ENCODE results near the gene RHOT1. TPM values are rescaled to one million over a fixed set of nuclear protein-coding genes. Genes with fewer than 3 reads are reported as not detected.

RHOT1 gene
- total RNA-seq, 2 donors from 2014 or later, result 18.9 to 19.5 TPM

DNA sequence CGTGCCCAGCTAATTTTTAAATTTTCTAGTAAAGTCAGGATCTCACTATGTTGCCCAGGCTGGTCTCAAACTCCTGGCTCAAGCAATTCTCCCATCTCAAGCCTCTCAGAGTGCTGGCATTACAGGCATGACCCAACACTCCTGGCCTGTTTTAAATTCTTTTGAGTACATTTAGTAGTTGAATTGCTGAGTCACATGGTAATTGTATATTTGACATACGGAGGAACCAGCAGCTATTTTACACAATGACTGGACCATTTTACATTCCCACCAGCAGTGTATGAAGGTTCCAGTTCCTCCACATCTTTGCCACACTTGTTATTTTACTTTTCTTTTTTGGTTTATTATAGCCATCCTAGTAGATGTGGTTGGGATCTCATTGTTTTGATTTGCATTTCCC lies 43.6 kb downstream of the RHOT1 start:
- DNase-seq (no peak), ATAC-seq (no peak)
- no peaks in the 10 kb centered on the region for H3K4me1 Mint-ChIP-seq
- no peaks in the 10 kb centered on the region for H3K27me3 Mint-ChIP-seq
- H3K36me3 Mint-ChIP-seq (ENCODE audit: low read depth), result peaks cover 8% of the 10 kb centered on the region
- no peaks in the 10 kb centered on the region for H3K9me3 ChIP-seq (ENCODE audit: control insufficient read depth, low read length, poor library complexity, severe bottlenecking)
- H3K27ac Mint-ChIP-seq, result no peak overlapping the region
- H3K4me3 Mint-ChIP-seq, result no peak overlapping the region

DNA sequence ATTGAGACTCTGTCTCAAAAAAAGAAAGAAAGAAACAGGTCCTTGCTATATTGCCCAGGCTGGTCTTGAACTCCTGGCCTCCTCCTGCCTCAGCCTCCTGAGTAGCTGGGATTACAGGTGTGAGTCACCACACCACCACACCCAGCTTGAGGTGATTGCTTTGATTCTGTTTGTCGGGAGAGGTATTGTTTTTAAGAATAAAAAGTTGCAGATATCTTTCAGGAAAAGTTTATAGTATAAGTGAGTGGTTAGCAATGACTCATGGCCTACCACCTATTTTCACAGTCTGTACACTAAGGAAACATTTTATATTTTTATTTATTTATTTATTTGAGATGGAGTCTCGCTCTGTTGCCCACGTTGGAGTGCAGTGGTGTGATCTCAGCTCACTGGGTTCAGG lies 45.0 kb downstream of the RHOT1 start:
- H3K27me3 Mint-ChIP-seq, result no peaks in the 10 kb centered on the region
- ATAC-seq (no peak), DNase-seq (no peak)
- H3K9me3 ChIP-seq (ENCODE audit: control insufficient read depth, low read length, poor library complexity, severe bottlenecking), result no peaks in the 10 kb centered on the region
- H3K36me3 Mint-ChIP-seq (ENCODE audit: low read depth), result no peaks in the 10 kb centered on the region
- no peaks in the 10 kb centered on the region for H3K4me1 Mint-ChIP-seq
- no peak overlapping the region for H3K27ac Mint-ChIP-seq
- H3K4me3 Mint-ChIP-seq, result no peak overlapping the region

DNA sequence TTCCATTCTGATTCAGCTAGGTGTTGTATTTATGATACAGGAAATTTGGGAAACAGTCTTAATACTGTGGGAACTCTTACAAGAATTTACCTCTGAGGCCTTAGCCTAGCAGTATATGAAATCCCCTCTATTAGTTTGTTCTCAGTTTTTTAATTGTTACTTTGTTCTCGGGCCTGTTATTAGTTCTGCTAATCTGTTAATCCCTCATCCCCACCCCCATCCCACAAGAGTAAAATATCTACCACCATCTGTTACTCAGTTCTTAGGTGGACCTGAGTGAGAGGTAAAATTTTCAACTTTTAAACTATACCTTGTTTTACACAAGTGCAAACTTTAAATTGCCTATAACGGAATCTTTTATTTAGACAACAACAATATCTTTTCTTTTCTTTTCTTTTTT lies 47.0 kb downstream of the RHOT1 start:
- H3K27me3 Mint-ChIP-seq, result no peaks in the 10 kb centered on the region
- no peak overlapping the region for H3K27ac Mint-ChIP-seq
- H3K36me3 Mint-ChIP-seq (ENCODE audit: low read depth), result peaks cover 2% of the 10 kb centered on the region
- H3K4me3 Mint-ChIP-seq, result no peak overlapping the region
- H3K4me1 Mint-ChIP-seq, result no peaks in the 10 kb centered on the region
- H3K9me3 ChIP-seq (ENCODE audit: control insufficient read depth, low read length, poor library complexity, severe bottlenecking), result no peaks in the 10 kb centered on the region
- DNase-seq, result no peak
- ATAC-seq, result no peak

DNA sequence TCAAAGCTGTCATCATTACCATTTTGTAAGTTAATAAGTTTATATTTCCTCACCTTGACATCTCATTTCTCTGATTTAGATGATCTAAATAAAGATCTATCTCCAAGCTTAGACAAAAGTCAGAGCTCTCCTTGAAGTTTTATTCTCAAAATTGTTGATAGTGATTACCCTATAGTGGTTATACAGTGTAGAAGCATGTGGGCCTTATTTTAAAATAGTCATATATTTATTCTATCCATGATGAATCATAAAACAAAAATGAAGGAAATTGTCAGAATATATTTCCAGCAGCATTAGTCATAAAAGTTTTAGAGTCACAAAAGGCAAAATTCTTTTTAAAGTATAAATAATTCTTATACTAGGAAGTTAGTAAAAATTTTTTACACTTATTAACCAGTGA lies 49.0 kb downstream of the RHOT1 start:
- no peaks in the 10 kb centered on the region for H3K9me3 ChIP-seq (ENCODE audit: control insufficient read depth, low read length, poor library complexity, severe bottlenecking)
- no peaks in the 10 kb centered on the region for H3K27me3 Mint-ChIP-seq
- H3K4me1 Mint-ChIP-seq, result no peaks in the 10 kb centered on the region
- no peak overlapping the region for H3K4me3 Mint-ChIP-seq
- no peak overlapping the region for H3K27ac Mint-ChIP-seq
- ATAC-seq, result no peak
- peaks cover 2% of the 10 kb centered on the region for H3K36me3 Mint-ChIP-seq (ENCODE audit: low read depth)
- no peak for DNase-seq

DNA sequence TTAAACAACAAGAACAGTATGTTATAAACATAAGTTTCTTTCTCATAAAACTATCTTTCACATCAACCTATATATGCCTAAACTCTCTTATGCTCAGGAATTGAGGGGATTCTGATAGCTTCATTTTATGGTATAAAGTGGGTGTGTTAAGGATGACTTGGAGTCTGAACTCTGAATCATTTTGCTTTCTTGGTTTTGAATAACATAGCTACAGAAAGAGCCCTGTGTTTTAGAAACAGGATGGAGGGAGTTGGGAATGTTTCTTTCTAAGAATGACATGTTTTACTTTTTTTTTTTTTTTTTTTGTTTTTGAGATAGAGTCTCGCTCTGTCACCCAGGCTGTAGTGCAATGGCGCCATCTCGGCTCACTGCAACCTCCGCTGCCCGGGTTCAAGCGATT lies 50.1 kb downstream of the RHOT1 start:
- Mint-ChIP-seq H3K36me3 (ENCODE audit: low read depth) (peaks cover 6% of the 10 kb centered on the region), H3K27ac (no peak overlapping the region), H3K4me1 (no peaks in the 10 kb centered on the region), H3K4me3 (no peak overlapping the region), H3K27me3 (no peaks in the 10 kb centered on the region)
- DNase-seq, result no peak
- no peaks in the 10 kb centered on the region for H3K9me3 ChIP-seq (ENCODE audit: control insufficient read depth, low read length, poor library complexity, severe bottlenecking)
- no peak for ATAC-seq

DNA sequence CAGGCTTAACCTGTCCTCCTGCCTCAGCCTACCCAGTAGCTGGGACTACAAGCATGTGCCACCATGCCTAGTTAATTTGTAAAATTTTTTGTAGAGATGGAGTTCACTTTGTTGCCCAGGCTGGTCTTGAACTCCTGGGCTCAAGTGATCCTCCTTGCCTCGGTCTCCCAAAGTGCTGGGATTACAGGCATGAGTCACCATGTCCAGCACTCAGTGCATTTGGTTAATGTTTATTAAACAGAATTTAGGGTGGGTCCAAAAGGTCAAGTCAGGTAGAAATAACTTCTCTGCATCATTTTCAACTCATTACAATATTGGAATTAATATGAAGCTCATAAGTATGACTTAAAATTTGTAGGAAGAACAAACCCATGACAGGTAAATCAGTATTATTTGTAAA lies 55.7 kb downstream of the RHOT1 start:
- DNase-seq, result no peak
- Mint-ChIP-seq H3K27ac (no peak overlapping the region), H3K27me3 (no peaks in the 10 kb centered on the region), H3K4me1 (peaks cover 2% of the 10 kb centered on the region), H3K4me3 (no peak overlapping the region), H3K36me3 (ENCODE audit: low read depth) (peaks cover 8% of the 10 kb centered on the region)
- H3K9me3 ChIP-seq (ENCODE audit: control insufficient read depth, low read length, poor library complexity, severe bottlenecking), result no peaks in the 10 kb centered on the region
- ATAC-seq, result no peak

DNA sequence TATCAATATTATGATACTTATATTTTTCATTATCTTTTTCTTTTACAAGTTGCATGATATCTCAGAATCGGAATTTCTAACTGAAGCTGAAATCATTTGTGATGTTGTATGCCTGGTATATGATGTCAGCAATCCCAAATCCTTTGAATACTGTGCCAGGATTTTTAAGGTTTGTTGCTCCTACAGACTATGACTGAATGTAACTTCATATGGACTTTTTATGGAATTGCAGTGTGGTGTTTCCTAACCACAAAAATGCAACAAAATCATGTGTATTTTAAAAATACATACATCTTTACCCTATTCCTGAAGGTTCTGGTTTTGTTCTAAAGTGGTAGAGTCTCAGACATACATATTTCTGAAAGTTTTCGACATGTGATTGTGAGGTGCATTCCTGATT lies 64.6 kb downstream of the RHOT1 start:
- no peaks in the 10 kb centered on the region for H3K4me1 Mint-ChIP-seq
- ATAC-seq (no peak), DNase-seq (no peak)
- peaks cover 2% of the 10 kb centered on the region for H3K36me3 Mint-ChIP-seq (ENCODE audit: low read depth)
- H3K4me3 Mint-ChIP-seq, result no peak overlapping the region
- no peak overlapping the region for H3K27ac Mint-ChIP-seq
- H3K9me3 ChIP-seq (ENCODE audit: control insufficient read depth, low read length, poor library complexity, severe bottlenecking), result no peaks in the 10 kb centered on the region
- H3K27me3 Mint-ChIP-seq, result no peaks in the 10 kb centered on the region

DNA sequence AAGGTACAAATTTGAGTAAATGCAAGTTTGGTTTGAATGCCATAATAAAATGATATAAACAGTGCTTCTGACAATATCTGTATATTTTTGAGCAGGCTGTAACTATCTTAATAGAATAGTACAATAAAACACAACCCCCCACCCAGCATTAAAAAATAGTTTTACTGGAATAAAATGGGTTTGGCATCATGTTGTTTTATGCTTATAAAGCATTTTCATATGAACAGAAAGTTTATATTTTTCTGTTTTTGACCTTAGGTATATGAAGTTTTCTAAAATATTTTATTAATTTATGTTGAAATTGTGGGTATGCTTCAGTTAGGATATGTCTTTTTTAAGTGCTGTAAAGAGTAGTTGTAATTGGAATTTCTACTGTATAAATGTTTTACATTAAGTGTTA lies 66.1 kb downstream of the RHOT1 start:
- peaks cover 5% of the 10 kb centered on the region for H3K36me3 Mint-ChIP-seq (ENCODE audit: low read depth)
- ATAC-seq, result no peak
- H3K27me3 Mint-ChIP-seq, result no peaks in the 10 kb centered on the region
- no peak overlapping the region for H3K27ac Mint-ChIP-seq
- H3K4me3 Mint-ChIP-seq, result no peak overlapping the region
- no peaks in the 10 kb centered on the region for H3K9me3 ChIP-seq (ENCODE audit: control insufficient read depth, low read length, poor library complexity, severe bottlenecking)
- peaks cover 3% of the 10 kb centered on the region for H3K4me1 Mint-ChIP-seq
- DNase-seq, result no peak

DNA sequence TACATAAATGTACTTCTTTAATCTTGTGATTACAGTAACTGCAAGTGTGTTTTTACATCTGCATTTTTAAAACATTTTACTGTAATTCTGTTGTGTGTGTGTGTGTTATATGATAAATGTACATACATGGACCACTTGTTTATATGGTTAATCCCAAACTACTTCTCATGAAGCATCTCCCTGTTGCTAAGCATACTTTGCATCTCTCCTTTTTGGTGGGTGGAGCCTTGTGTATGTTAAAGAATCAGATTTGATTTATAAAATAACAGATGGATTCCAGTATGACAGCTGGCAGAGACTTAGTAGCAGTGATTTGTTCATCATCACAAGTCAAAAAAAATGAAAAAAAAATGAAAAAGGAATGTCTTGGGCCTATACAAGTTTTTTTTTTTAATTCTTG lies 67.3 kb downstream of the RHOT1 start:
- Mint-ChIP-seq H3K36me3 (ENCODE audit: low read depth) (peaks cover 7% of the 10 kb centered on the region), H3K27me3 (no peaks in the 10 kb centered on the region), H3K27ac (no peak overlapping the region), H3K4me3 (no peak overlapping the region), H3K4me1 (peaks cover 3% of the 10 kb centered on the region)
- DNase-seq, result no peak
- ATAC-seq, result no peak
- no peaks in the 10 kb centered on the region for H3K9me3 ChIP-seq (ENCODE audit: control insufficient read depth, low read length, poor library complexity, severe bottlenecking)

DNA sequence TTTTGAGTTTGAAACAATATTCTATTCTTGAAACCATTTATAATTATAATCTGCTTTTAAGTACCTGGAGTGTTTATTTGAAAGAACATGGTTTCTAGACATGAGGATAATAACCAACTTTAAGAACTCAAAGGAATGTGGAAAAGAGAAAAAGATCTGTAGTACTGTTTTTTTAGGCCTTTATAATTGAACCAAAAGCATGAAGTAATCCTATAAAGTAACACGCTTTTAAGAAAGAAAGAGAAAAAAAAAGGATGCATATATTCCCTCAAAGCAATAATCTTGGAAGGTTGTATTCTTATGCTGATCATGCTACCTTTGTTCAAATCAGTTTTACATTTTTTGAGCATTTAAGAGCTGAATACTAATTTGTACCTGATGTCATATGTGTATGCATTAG lies 69.4 kb downstream of the RHOT1 start:
- no peaks in the 10 kb centered on the region for H3K27me3 Mint-ChIP-seq
- no peak overlapping the region for H3K27ac Mint-ChIP-seq
- no peaks in the 10 kb centered on the region for H3K9me3 ChIP-seq (ENCODE audit: control insufficient read depth, low read length, poor library complexity, severe bottlenecking)
- H3K4me3 Mint-ChIP-seq, result no peak overlapping the region
- H3K36me3 Mint-ChIP-seq (ENCODE audit: low read depth), result peaks cover 4% of the 10 kb centered on the region
- ATAC-seq (no peak), DNase-seq (no peak)
- peaks cover 3% of the 10 kb centered on the region for H3K4me1 Mint-ChIP-seq

DNA sequence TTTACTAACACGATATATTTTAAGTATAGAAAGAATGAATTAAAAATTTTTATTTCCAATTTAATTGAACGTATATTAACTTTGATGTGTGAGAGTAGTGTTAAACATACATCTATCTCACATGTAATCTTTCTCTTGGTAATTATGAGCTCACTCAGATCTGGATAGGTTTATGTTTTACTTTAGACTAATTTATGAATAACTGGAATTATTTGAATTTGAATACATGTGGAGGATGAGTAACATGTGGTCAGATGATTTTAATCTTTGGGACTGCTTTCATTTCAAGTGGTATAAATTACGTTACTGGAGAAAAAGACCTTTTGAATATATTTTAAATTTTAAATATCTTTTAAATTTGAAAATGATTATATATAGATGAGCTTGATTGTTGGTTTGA lies 73.4 kb downstream of the RHOT1 start:
- Mint-ChIP-seq H3K36me3 (ENCODE audit: low read depth) (peaks cover 4% of the 10 kb centered on the region), H3K4me1 (peaks cover 10% of the 10 kb centered on the region), H3K27ac (no peak overlapping the region), H3K27me3 (no peaks in the 10 kb centered on the region), H3K4me3 (no peak overlapping the region)
- no peak for ATAC-seq
- DNase-seq, result no peak
- H3K9me3 ChIP-seq (ENCODE audit: control insufficient read depth, low read length, poor library complexity, severe bottlenecking), result no peaks in the 10 kb centered on the region

DNA sequence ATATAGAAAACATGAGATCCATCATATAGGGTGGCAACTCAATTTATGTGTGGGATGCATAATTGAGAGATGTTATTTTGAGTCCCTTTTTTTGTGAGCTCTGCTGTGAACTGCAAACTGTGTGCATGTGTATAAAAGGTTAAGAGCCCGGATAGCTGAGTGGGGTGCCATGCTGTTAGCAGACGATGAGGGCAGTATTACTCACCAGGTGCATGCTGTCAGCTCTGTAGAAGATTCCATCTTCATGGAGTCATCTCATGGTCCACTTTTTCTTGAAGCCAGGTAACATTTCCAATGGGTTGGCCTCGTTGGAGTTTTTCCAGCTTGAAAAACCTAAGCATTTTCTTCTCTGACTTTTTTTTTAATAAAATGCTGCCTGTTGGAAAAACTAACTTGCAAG lies 80.3 kb downstream of the RHOT1 start:
- peaks cover 9% of the 10 kb centered on the region for H3K4me1 Mint-ChIP-seq

DNA sequence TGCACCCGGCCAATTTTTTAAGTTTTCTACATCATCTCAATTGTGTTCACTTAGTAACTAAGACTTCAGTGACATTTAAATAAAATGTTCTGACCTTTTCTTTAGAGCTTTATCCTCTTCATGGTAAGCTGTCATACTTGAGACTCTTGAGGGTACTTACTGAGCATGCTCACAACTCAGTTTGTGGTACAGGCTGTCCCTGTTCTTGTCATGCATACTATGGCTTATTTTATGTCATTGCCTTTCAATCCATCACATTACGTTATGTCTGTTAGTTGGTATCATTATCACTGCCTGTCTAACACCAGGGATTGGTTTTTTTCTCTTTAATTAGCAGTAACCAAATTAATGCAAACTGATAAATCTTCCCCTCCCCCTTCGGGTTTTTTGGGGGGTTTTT lies 81.4 kb downstream of the RHOT1 start:
- no peak overlapping the region for H3K4me3 Mint-ChIP-seq
- no peaks in the 10 kb centered on the region for H3K36me3 Mint-ChIP-seq (ENCODE audit: low read depth)
- H3K27ac Mint-ChIP-seq, result no peak overlapping the region

More for the DNA sequence above, 80.3 kb downstream of the RHOT1 start:
- Mint-ChIP-seq H3K36me3 (ENCODE audit: low read depth) (no peaks in the 10 kb centered on the region), H3K27me3 (no peaks in the 10 kb centered on the region), H3K27ac (no peak overlapping the region), H3K4me3 (no peak overlapping the region)
- no peak for ATAC-seq
- no peaks in the 10 kb centered on the region for H3K9me3 ChIP-seq (ENCODE audit: control insufficient read depth, low read length, poor library complexity, severe bottlenecking)
- no peak for DNase-seq

DNA sequence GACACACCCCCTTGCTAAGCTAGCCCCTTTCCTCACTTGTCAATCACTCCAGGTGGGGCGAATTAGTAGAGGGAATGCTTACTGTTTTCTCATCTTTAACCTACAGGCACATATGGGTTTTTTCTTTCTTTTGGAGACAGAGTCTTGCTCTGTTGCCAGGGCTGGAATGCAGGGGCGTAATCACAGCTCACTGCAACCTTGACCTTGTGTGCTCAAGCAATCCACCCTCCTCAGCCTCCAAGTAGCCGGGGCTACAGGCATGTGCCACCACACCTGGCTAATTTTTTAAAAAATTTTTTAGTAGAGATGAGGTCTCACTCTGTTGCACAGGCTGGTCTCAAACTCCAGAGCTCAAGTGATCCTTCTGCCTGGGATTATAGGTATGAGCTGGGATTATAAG lies 84.6 kb downstream of the RHOT1 start:
- ATAC-seq, result no peak
- no peak for DNase-seq
- H3K4me3 Mint-ChIP-seq, result no peak overlapping the region
- H3K27ac Mint-ChIP-seq, result no peak overlapping the region
- no peaks in the 10 kb centered on the region for H3K36me3 Mint-ChIP-seq (ENCODE audit: low read depth)
- H3K9me3 ChIP-seq (ENCODE audit: control insufficient read depth, low read length, poor library complexity, severe bottlenecking), result no peaks in the 10 kb centered on the region
- H3K4me1 Mint-ChIP-seq, result no peaks in the 10 kb centered on the region
- no peaks in the 10 kb centered on the region for H3K27me3 Mint-ChIP-seq

More for the DNA sequence above, 81.4 kb downstream of the RHOT1 start:
- Mint-ChIP-seq H3K27me3 (no peaks in the 10 kb centered on the region), H3K4me1 (peaks cover 9% of the 10 kb centered on the region)
- no peaks in the 10 kb centered on the region for H3K9me3 ChIP-seq (ENCODE audit: control insufficient read depth, low read length, poor library complexity, severe bottlenecking)
- no peak for DNase-seq
- no peak for ATAC-seq

DNA sequence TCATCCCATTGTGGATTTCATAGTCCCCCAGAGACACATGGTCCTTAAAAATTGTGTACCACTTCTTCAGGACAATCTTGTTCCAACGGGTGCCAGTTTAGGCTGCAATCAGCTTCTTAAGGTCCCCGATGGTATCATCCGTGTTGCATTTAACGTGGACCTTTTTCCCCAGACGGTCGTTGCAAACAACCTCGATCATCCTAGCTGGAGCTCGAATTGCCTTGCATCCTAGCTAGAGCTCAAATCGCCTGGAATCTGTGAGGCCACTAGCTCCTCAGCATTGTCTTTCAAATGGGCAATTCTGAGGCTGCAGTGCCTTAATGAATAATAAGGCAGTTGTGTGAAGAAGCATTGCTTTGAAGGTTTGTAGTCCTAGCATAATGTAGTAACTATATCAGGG lies 85.6 kb downstream of the RHOT1 start:
- no peak for ATAC-seq
- no peaks in the 10 kb centered on the region for H3K9me3 ChIP-seq (ENCODE audit: control insufficient read depth, low read length, poor library complexity, severe bottlenecking)
- H3K4me1 Mint-ChIP-seq, result no peaks in the 10 kb centered on the region
- no peaks in the 10 kb centered on the region for H3K36me3 Mint-ChIP-seq (ENCODE audit: low read depth)
- H3K27ac Mint-ChIP-seq, result no peak overlapping the region
- no peak for DNase-seq
- H3K4me3 Mint-ChIP-seq, result no peak overlapping the region
- no peaks in the 10 kb centered on the region for H3K27me3 Mint-ChIP-seq
